HEK293 (cell line): ENCODE measurements around the gene WNT6.

Experiments
- CTCF ChIA-PET: fragments of 350-600 bp; formaldehyde crosslinking; extraction: SDS; loops from one replicate; lab custom pipeline; 2021; ENCODE audit warnings: antibody characterized with exemption; lab: Yijun Ruan, JAX
- POLR2A ChIA-PET: fragments of 300-600 bp; formaldehyde crosslinking; extraction: SDS; loops from one replicate; lab custom pipeline; 2020; ENCODE audit warnings: antibody characterized with exemption, inconsistent platforms; lab: Yijun Ruan, JAX
- H3K27ac ChIP-seq: fragments of 200-500 bp; sonication (Bioruptor generic); 2 replicates; pipeline ENCODE4 v1.5.1; 2014; ENCODE audit warnings: low read depth, low read length, control low read depth, inconsistent platforms; ENCODE audit errors: extremely low read depth
- H3K36me3 ChIP-seq, 2 experiments: fragments of 200-500 bp in 1 of 2; sonication (Bioruptor generic) in 1 of 2; 1 replicate in 1 of 2; 2 replicates in 1 of 2; pipeline ENCODE4 v1.5.1; 2014 to 2017; ENCODE audit warnings: inconsistent platforms in 2 of 2, low read length in 2 of 2; ENCODE audit not compliant: control insufficient read depth in 2 of 2, insufficient read depth in 1 of 2
- H3K4me1 ChIP-seq: fragments of 200-500 bp; sonication (Bioruptor generic); 2 replicates; pipeline ENCODE4 v1.5.1; 2014; ENCODE audit warnings: mild to moderate bottlenecking, low read length, inconsistent platforms; ENCODE audit not compliant: control insufficient read depth, insufficient read depth
- H3K4me3 ChIP-seq: 2 replicates; pipeline ENCODE4 v1.5.1; 2011; ENCODE audit warnings: low read depth, mild to moderate bottlenecking, control low read depth, low read length, moderate library complexity
- H3K9me3 ChIP-seq: fragments of 200-500 bp; sonication (Bioruptor generic); 2 replicates; pipeline ENCODE4 v1.5.1; 2014; ENCODE audit warnings: low read depth, low read length, inconsistent platforms; ENCODE audit not compliant: control insufficient read depth, insufficient read depth
- HOXA7 ChIP-seq: sonication (generic); formaldehyde crosslinking; IDR thresholded peaks from 2 replicates; pipeline ENCODE4 v1.8.1; 2022; ENCODE audit warnings: missing genetic modification reagents, borderline replicate concordance
- SCRT2 ChIP-seq: fragments of 450-650 bp; formaldehyde crosslinking; IDR thresholded peaks from 2 replicates; pipeline ENCODE4 v1.5.1; 2016; ENCODE audit warnings: missing biosample characterization, missing genetic modification characterization
- SP7 ChIP-seq: fragments of 450-650 bp; formaldehyde crosslinking; IDR thresholded peaks from 2 replicates; pipeline ENCODE4 v1.5.1; 2016; ENCODE audit warnings: missing biosample characterization, missing genetic modification characterization
- ZBTB48 ChIP-seq: fragments of 450-650 bp; formaldehyde crosslinking; IDR thresholded peaks from 2 replicates; pipeline ENCODE4 v1.5.1; 2016; ENCODE audit warnings: missing biosample characterization, missing genetic modification characterization
- ZFP41 ChIP-seq: fragments of 450-650 bp; formaldehyde crosslinking; IDR thresholded peaks from 2 replicates; pipeline ENCODE4 v1.5.1; 2016; ENCODE audit warnings: missing biosample characterization, missing genetic modification characterization, borderline replicate concordance
- ZFP69B ChIP-seq: fragments of 450-650 bp; formaldehyde crosslinking; IDR thresholded peaks from 2 replicates; pipeline ENCODE4 v1.5.1; 2016; ENCODE audit warnings: missing biosample characterization, missing genetic modification characterization
- ZNF10 ChIP-seq: fragments of 450-650 bp; formaldehyde crosslinking; IDR thresholded peaks from 2 replicates; pipeline ENCODE4 v1.5.1; 2017; ENCODE audit warnings: missing biosample characterization, missing genetic modification characterization
- ZNF621 ChIP-seq: fragments of 450-650 bp; formaldehyde crosslinking; IDR thresholded peaks from 2 replicates; pipeline ENCODE4 v1.5.1; 2017; ENCODE audit warnings: missing biosample characterization, missing genetic modification characterization
- ZNF623 ChIP-seq: fragments of 450-650 bp; formaldehyde crosslinking; IDR thresholded peaks from 2 replicates; pipeline ENCODE4 v1.5.1; 2016; ENCODE audit warnings: missing biosample characterization, missing genetic modification characterization
- ZNF664 ChIP-seq: fragments of 450-650 bp; formaldehyde crosslinking; IDR thresholded peaks from 2 replicates; pipeline ENCODE4 v1.5.1; 2016; ENCODE audit warnings: missing biosample characterization, missing genetic modification characterization
- ZNF670 ChIP-seq: fragments of 450-650 bp; formaldehyde crosslinking; IDR thresholded peaks from 2 replicates; pipeline ENCODE4 v1.5.1; 2016; ENCODE audit warnings: missing biosample characterization, missing genetic modification characterization, low read depth
- TF ChIP-seq, protein P1 (sequence below): fragments of 450-650 bp; formaldehyde crosslinking; IDR thresholded peaks from 2 replicates; pipeline ENCODE4 v1.5.1; 2016; ENCODE audit warnings: missing biosample characterization, missing genetic modification characterization
- TF ChIP-seq, protein P2 (sequence below): fragments of 450-650 bp; formaldehyde crosslinking; IDR thresholded peaks from 2 replicates; pipeline ENCODE4 v1.5.1; 2016; ENCODE audit warnings: missing biosample characterization, missing genetic modification characterization
- TF ChIP-seq, protein P3 (sequence below): fragments of 450-650 bp; formaldehyde crosslinking; IDR thresholded peaks from 2 replicates; pipeline ENCODE4 v1.5.1; 2017; ENCODE audit warnings: missing biosample characterization, missing genetic modification characterization
- TF ChIP-seq, protein P4 (sequence below): fragments of 450-650 bp; formaldehyde crosslinking; IDR thresholded peaks from 2 replicates; pipeline ENCODE4 v1.5.1; 2016; ENCODE audit warnings: missing biosample characterization, missing genetic modification characterization
- TF ChIP-seq, protein P5 (sequence below): fragments of 450-650 bp; formaldehyde crosslinking; IDR thresholded peaks from 2 replicates; pipeline ENCODE4 v1.5.1; 2016; ENCODE audit warnings: missing biosample characterization, missing genetic modification characterization, low read depth
- TF ChIP-seq, protein P6 (sequence below): fragments of 450-650 bp; formaldehyde crosslinking; IDR thresholded peaks from 2 replicates; pipeline ENCODE4 v1.5.1; 2017; ENCODE audit warnings: missing biosample characterization, missing genetic modification characterization

WNT6 gene

DNA sequence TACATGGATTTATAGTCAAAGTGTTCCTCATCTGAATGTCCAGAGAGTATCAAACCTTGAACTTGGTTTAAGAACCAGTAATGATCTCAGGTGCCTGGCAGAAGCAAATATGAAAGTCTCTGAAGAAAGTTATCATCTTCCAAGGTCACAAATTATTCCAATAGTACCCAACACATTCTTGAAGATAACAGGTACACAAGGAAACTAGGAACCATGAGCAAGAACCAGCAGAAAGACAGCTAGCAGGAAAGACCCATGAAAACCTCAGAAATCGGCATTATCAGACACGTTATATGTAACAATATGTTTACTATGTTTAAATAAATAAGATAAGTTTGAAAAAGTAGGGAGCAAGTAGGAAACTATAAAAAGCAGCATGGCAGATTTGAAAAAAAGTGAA, 22.1 kb upstream of the WNT6 start (continued):
- TF ChIP-seq, protein P1, sequence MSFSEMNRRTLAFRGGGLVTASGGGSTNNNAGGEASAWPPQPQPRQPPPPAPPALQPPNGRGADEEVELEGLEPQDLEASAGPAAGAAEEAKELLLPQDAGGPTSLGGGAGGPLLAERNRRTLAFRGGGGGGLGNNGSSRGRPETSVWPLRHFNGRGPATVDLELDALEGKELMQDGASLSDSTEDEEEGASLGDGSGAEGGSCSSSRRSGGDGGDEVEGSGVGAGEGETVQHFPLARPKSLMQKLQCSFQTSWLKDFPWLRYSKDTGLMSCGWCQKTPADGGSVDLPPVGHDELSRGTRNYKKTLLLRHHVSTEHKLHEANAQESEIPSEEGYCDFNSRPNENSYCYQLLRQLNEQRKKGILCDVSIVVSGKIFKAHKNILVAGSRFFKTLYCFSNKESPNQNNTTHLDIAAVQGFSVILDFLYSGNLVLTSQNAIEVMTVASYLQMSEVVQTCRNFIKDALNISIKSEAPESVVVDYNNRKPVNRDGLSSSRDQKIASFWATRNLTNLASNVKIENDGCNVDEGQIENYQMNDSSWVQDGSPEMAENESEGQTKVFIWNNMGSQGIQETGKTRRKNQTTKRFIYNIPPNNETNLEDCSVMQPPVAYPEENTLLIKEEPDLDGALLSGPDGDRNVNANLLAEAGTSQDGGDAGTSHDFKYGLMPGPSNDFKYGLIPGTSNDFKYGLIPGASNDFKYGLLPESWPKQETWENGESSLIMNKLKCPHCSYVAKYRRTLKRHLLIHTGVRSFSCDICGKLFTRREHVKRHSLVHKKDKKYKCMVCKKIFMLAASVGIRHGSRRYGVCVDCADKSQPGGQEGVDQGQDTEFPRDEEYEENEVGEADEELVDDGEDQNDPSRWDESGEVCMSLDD (tag by site-specific recombination): no peak

DNA sequence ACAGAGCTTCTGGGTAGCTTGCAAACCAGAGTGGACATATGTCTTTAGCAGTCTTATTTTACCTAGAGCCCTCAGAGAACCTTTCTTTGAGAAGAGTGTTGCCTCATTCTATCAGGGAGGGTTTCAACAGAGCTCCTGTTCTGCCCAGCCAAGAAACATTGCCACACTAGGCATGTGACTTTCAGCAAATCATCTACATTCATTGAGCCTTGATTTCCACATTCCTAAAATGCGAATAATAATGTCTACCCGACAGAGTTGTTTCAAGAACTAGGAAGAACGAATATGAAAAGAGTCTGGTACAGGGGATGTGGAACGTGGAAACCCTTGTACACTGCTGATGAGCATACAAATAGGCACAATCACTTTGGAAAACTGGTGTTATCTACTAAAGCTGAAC, 20.2 kb upstream of the WNT6 start:
- Histone ChIP-seq H3K4me1 (peaks cover 6% of the 10 kb centered on the region), H3K36me3 (no peaks in the 10 kb centered on the region), H3K4me3 (no peak overlapping the region), H3K9me3 (no peaks in the 10 kb centered on the region), H3K27ac (no peak overlapping the region)
- no peak for TF ChIP-seq ZNF664 (tag by site-specific recombination)
- TF ChIP-seq, protein P2, sequence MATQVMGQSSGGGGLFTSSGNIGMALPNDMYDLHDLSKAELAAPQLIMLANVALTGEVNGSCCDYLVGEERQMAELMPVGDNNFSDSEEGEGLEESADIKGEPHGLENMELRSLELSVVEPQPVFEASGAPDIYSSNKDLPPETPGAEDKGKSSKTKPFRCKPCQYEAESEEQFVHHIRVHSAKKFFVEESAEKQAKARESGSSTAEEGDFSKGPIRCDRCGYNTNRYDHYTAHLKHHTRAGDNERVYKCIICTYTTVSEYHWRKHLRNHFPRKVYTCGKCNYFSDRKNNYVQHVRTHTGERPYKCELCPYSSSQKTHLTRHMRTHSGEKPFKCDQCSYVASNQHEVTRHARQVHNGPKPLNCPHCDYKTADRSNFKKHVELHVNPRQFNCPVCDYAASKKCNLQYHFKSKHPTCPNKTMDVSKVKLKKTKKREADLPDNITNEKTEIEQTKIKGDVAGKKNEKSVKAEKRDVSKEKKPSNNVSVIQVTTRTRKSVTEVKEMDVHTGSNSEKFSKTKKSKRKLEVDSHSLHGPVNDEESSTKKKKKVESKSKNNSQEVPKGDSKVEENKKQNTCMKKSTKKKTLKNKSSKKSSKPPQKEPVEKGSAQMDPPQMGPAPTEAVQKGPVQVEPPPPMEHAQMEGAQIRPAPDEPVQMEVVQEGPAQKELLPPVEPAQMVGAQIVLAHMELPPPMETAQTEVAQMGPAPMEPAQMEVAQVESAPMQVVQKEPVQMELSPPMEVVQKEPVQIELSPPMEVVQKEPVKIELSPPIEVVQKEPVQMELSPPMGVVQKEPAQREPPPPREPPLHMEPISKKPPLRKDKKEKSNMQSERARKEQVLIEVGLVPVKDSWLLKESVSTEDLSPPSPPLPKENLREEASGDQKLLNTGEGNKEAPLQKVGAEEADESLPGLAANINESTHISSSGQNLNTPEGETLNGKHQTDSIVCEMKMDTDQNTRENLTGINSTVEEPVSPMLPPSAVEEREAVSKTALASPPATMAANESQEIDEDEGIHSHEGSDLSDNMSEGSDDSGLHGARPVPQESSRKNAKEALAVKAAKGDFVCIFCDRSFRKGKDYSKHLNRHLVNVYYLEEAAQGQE (tag by site-specific recombination): no peak
- no peak for TF ChIP-seq ZNF670 (tag by site-specific recombination)
- TF ChIP-seq ZFP69B (tag by site-specific recombination): no peak
- TF ChIP-seq ZNF623 (tag by site-specific recombination): no peak
- no peak for TF ChIP-seq ZNF10 (tag by site-specific recombination)
- TF ChIP-seq, protein P3, sequence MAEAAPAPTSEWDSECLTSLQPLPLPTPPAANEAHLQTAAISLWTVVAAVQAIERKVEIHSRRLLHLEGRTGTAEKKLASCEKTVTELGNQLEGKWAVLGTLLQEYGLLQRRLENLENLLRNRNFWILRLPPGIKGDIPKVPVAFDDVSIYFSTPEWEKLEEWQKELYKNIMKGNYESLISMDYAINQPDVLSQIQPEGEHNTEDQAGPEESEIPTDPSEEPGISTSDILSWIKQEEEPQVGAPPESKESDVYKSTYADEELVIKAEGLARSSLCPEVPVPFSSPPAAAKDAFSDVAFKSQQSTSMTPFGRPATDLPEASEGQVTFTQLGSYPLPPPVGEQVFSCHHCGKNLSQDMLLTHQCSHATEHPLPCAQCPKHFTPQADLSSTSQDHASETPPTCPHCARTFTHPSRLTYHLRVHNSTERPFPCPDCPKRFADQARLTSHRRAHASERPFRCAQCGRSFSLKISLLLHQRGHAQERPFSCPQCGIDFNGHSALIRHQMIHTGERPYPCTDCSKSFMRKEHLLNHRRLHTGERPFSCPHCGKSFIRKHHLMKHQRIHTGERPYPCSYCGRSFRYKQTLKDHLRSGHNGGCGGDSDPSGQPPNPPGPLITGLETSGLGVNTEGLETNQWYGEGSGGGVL: no peak
- no peak for TF ChIP-seq HOXA7 (CRISPR knock-in tag)
- TF ChIP-seq, protein P4, sequence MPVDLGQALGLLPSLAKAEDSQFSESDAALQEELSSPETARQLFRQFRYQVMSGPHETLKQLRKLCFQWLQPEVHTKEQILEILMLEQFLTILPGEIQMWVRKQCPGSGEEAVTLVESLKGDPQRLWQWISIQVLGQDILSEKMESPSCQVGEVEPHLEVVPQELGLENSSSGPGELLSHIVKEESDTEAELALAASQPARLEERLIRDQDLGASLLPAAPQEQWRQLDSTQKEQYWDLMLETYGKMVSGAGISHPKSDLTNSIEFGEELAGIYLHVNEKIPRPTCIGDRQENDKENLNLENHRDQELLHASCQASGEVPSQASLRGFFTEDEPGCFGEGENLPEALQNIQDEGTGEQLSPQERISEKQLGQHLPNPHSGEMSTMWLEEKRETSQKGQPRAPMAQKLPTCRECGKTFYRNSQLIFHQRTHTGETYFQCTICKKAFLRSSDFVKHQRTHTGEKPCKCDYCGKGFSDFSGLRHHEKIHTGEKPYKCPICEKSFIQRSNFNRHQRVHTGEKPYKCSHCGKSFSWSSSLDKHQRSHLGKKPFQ: no peak
- TF ChIP-seq ZBTB48 (tag by site-specific recombination): no peak
- TF ChIP-seq, protein P5, sequence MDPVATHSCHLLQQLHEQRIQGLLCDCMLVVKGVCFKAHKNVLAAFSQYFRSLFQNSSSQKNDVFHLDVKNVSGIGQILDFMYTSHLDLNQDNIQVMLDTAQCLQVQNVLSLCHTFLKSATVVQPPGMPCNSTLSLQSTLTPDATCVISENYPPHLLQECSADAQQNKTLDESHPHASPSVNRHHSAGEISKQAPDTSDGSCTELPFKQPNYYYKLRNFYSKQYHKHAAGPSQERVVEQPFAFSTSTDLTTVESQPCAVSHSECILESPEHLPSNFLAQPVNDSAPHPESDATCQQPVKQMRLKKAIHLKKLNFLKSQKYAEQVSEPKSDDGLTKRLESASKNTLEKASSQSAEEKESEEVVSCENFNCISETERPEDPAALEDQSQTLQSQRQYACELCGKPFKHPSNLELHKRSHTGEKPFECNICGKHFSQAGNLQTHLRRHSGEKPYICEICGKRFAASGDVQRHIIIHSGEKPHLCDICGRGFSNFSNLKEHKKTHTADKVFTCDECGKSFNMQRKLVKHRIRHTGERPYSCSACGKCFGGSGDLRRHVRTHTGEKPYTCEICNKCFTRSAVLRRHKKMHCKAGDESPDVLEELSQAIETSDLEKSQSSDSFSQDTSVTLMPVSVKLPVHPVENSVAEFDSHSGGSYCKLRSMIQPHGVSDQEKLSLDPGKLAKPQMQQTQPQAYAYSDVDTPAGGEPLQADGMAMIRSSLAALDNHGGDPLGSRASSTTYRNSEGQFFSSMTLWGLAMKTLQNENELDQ (tag by site-specific recombination): no peak
- TF ChIP-seq, protein P6, sequence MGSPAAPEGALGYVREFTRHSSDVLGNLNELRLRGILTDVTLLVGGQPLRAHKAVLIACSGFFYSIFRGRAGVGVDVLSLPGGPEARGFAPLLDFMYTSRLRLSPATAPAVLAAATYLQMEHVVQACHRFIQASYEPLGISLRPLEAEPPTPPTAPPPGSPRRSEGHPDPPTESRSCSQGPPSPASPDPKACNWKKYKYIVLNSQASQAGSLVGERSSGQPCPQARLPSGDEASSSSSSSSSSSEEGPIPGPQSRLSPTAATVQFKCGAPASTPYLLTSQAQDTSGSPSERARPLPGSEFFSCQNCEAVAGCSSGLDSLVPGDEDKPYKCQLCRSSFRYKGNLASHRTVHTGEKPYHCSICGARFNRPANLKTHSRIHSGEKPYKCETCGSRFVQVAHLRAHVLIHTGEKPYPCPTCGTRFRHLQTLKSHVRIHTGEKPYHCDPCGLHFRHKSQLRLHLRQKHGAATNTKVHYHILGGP (tag by site-specific recombination): no peak
- no peak for TF ChIP-seq SP7 (tag by site-specific recombination)
- TF ChIP-seq SCRT2: no peak
- TF ChIP-seq ZFP41 (tag by site-specific recombination): no peak
- TF ChIP-seq ZNF621: no peak
- ChIA-PET CTCF (interaction anchor here (0.5 to 4.9 kb wide), 7 partner anchors 8 to 315 kb away, joined by 3 to 22 read pairs (median 4); partner anchors contain the start of gene TTLL4), POLR2A (no interaction called here)
